ENCODE measurements around the gene FNDC3A.
A peak's percentile ranks its signal among the peaks of the same experiment; 100 is the strongest.

FNDC3A gene

DNA sequence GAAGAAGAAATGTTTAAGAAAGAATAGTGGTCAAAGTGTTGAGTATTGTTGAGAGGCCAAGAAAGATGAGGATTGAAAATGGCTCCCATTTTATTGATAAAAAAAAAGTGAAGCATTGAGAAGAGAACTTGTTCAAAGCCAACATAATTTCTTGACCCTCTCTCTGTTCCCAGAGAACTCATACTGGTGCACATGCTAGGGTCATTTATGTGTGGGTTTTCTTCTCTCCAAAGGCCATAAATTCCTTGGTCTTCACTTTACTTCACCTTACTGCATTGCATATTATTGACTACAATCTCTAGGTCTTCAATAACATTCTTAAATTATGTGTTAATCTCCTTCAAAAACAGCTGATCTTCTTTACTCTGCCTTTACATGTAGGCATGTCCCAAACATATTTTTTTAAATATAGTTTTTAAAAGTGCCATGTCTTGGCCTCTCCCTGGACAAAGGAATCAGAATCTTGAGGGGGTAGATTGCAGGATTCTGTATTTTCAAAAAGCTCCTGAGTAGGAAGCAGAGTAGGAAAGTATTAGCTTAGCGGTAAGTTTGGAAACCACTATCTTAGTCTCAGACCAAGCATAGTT, 1.8 kb upstream of the FNDC3A start:
- H3K36me3 ChIP-seq, result no peaks in the 10 kb centered on the region
- no peaks in the 10 kb centered on the region for H3K9me3 ChIP-seq
- H3K4me1 ChIP-seq, result peaks cover 6% of the 10 kb centered on the region; the same call in 1 of the 2 replicates
- H3K27me3 ChIP-seq, result no peaks in the 10 kb centered on the region
- TF ChIP-seq CTCF (IDR thresholded peaks at IDR 0.05; ENCODE audit: low read depth, low read length), result no peak
- no peak for DNase-seq
- H3K4me3 ChIP-seq (ENCODE audit: low read depth, low read length), result no peak overlapping the region

GRCh38 chr13:48975101-48975855, 434 bp upstream of the FNDC3A start:
- no peak for TF ChIP-seq CTCF (IDR thresholded peaks at IDR 0.05; ENCODE audit: low read depth, low read length)
- Histone ChIP-seq H3K36me3 (no peaks in the 10 kb centered on the region), H3K4me1 (no peaks in the 10 kb centered on the region; the same call in 1 of the 2 replicates), H3K27me3 (no peaks in the 10 kb centered on the region), H3K9me3 (no peaks in the 10 kb centered on the region), H3K4me3 (ENCODE audit: low read depth, low read length) (peak overlapping the region; percentile 91)
- DNase-seq, result peak; percentile 24

- DNase-seq, result no peak
- no peaks in the 10 kb centered on the region; the same call in 1 of the 2 replicates for H3K4me1 ChIP-seq
- H3K9me3 ChIP-seq, result no peaks in the 10 kb centered on the region
- no peaks in the 10 kb centered on the region for H3K36me3 ChIP-seq
- peak overlapping the region; percentile 91 for H3K4me3 ChIP-seq (ENCODE audit: low read depth, low read length)
- TF ChIP-seq CTCF (IDR thresholded peaks at IDR 0.05; ENCODE audit: low read depth, low read length), result no peak
- no peaks in the 10 kb centered on the region for H3K27me3 ChIP-seq
These were observed 1.0 kb downstream of the FNDC3A start for GRCh38 chr13:48976576-48977285.

DNA sequence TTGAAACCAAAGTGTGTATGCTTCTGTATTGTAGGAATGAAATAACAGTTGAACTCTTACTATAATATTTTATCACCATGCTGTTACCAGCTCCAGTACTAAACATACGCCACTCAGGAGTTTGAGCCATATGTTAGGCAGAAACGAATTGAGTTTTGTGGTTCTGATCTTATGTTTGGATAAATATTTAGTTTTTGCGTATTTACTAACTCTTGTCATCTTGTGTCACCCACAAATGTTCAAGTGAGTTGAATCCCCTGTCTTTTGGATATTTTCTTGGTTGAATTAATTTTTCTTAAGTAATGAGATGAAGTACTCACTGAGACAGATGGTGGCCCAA, 1.5 kb downstream of the FNDC3A start:
- H3K4me1 ChIP-seq, result no peaks in the 10 kb centered on the region; the same call in 1 of the 2 replicates
- TF ChIP-seq CTCF (IDR thresholded peaks at IDR 0.05; ENCODE audit: low read depth, low read length), result no peak
- H3K4me3 ChIP-seq (ENCODE audit: low read depth, low read length), result peak overlapping the region; percentile 91
- no peaks in the 10 kb centered on the region for H3K9me3 ChIP-seq
- DNase-seq, result no peak
- H3K36me3 ChIP-seq, result no peaks in the 10 kb centered on the region
- H3K27me3 ChIP-seq, result no peaks in the 10 kb centered on the region

DNA sequence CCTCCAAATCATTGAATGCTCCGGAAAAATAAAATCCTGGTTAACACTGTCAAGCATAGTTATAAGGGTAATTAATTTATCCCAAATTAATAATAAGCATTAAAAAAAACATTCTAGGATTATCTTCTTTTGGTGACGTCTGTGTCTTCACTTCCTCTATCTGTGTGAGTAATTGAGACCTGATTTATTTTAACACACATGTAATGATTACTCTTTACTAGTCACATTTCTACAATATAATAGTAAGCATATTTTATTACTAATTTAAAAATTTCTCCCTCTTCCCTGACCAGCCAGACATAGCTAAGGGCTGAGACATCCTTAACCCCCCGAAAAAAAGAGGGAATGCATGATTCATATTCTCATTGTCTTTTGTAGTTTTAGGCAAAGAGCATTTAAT, 2.3 kb downstream of the FNDC3A start:
- Histone ChIP-seq H3K36me3 (0 out of 2 replicates have a peak, but pooled peaks cover 4% of the 10 kb centered on the region), H3K27me3 (no peaks in the 10 kb centered on the region), H3K4me3 (ENCODE audit: low read depth, low read length) (peak overlapping the region; percentile 91), H3K9me3 (no peaks in the 10 kb centered on the region), H3K4me1 (no peaks in the 10 kb centered on the region; the same call in 1 of the 2 replicates)
- DNase-seq, result no peak
- no peak for TF ChIP-seq CTCF (IDR thresholded peaks at IDR 0.05; ENCODE audit: low read depth, low read length)

Measured in BE2C (cell line).